Umbilical cord (tissue), 2 donors: Measurements from ENCODE around the gene RBMS2. TPM values are rescaled to one million over a fixed set of nuclear protein-coding genes. Genes with fewer than 3 reads are reported as not detected.
"Not testable (repeated sequence)": the region's sequence is repeated elsewhere in the genome, so short reads cannot be mapped to it uniquely, and the experiment has no call there.

Source experiments
- DNase-seq: peaks from one replicate; pipeline ENCODE4 v3.0.0-alpha.2; 2015; ENCODE audit warnings: low spot score
- total RNA-seq: library from RNA; depleted of rRNA; stranded (reverse); fragments of >200 nt; gene quantifications from one replicate; pipeline ENCODE4 v1.2.3, GENCODE V29; 2014; ENCODE audit warnings: low replicate concordance; ENCODE audit not compliant: insufficient read depth

The RBMS2 gene
- total RNA-seq: 14.2 TPM

GRCh38 chr12:56521590-56522371, at the start of gene RBMS2:
Gene RBMS2, plus strand, starts transcription at chr12:56521820. Its CDS starts 204 bp downstream, at chr12:56522024.
- peak; percentile 98 for DNase-seq

GRCh38 chr12:56474389-56474788, 47.2 kb upstream of the RBMS2 start:
- DNase-seq: no peak

- DNase-seq: no peak
Measured at GRCh38 chr12:56476143-56476542, 45.5 kb upstream of the RBMS2 start.

DNA sequence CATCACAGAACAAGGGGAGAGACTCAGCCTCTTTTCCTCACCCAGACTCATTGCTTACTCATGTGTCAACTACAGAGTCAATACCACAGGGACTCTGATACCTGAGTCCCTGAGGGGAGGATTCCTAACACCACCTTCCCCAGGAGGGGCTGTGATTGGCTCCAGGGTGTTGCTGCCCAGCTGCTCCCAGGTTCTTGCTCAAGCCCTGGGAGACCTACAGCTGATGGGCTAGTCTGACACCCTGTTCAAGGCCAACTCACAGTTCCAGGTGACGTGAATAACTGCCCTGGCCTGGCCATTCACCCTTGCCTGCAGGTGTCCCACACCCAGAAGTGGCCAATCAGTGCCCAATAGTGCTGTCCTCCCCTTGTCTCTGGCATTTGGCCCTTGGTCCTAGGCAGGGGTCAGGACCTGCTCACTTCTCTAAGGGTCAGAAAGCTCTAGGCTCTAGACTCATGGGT, 44.6 kb upstream of the RBMS2 start:
- no peak for DNase-seq

- no peak for DNase-seq
Measured at GRCh38 chr12:56477521-56478225, 43.9 kb upstream of the RBMS2 start.

DNA sequence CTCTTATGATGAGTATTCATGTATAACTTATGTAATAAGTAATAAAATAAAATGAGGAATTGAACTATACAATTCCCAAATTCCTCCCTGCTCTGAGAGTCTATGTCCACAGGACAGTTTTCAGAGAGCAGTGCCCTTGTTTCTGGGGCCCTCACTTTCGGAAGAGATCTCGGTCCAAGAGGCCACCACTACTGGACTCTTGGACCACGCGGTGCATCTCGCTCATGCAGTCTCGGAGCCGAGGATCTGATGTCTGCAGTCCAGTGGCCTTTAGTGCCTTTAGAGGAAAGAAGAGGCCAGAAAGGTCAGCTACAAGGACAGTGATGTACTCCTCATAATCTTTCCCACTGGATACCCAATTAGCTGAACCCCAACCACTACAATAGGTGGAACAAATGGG, 42.0 kb upstream of the RBMS2 start:
- DNase-seq: no peak

- DNase-seq: no peak
Measured at GRCh38 chr12:56484566-56484965, 37.1 kb upstream of the RBMS2 start.

DNA sequence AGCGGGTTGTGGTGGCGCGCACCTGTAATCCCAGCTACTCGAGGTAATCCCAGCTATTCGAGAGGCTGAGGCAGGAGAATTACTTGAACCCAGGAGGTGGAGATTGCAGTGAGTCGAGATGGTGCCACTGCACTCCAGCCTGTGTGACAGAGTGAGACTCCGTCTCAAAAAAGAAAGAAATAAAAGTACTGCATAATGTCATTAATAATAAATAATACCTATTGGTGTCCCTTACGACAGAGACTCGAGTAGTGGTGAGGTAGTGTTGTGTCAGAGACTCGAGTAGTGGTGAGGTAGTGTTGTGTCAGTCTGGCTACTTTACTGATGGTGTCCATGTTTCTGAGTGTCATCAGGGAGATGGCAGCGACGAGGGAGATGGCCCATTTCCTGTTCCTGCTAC, 34.9 kb upstream of the RBMS2 start:
- no peak for DNase-seq

DNA sequence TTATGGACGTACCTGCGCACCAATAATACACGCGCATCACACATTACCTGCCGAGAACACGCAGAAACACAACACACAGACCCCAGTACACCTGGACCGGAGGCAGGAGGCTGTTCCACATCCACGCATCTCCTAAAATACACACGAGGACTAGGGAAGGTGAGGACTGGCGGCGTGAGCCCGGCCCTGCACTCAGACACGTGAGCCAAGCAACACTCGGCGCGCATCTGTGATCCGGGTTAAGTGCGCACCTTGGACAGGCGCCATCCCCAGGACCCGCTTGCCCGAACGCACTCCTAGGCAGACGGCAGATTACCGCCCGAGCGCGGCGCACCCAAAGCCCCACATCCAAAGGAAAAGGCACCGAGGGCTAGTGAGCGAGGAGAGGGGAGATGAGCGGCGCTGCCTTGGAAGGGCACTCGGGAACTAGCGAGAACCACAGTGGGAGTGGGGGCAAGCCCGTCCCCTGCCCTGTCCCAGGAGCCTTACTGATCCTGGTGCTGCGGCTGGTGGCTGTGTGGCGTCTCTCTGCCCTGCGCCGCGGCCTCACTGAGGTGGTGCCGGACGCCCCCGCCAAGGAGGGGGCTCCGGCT, 34.1 kb upstream of the RBMS2 start:
- DNase-seq: peak; percentile 9

GRCh38 chr12:56488041-56488955, 33.3 kb upstream of the RBMS2 start, which contains the start of gene GLS2:
Gene GLS2, minus strand, starts transcription at chr12:56488161. Its CDS starts 43 bp downstream, at chr12:56488118.
- DNase-seq: peak; percentile 83

- no peak for DNase-seq
Measured at GRCh38 chr12:56490360-56490759, 31.3 kb upstream of the RBMS2 start.

DNA sequence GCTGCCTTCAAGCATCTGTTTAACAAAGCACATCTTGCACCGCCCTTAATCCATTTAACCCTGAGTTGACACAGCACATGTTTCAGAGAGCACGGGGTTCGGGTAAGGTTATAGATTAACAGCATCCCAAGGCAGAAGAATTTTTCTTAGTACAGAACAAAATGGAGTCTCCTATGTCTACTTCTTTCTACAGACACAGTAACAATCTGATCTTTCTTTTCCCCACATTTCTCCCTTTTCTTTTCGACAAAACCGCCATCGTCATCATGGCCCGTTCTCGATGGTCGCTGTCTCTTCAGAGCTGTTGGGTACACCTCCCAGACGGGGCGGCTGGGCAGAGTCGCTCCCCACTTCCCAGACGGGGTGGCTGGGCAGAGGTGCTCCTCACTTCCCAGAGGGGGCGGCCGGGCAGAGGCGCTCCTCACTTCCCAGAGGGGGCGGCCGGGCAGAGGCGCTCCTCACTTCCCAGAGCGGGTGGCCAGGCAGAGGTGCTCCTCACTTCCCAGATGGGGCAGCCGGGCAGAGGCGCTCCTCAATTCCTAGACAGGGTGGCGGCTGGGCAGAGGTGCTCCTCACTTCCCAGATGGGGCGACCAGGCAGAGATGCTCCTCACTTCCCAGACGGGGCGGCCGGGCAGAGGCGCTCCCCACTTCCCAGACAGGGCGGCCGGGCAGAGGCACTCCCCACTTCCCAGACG, 28.1 kb upstream of the RBMS2 start:
- not testable (repeated sequence) for DNase-seq

- DNase-seq: not testable (repeated sequence)
Measured at GRCh38 chr12:56494106-56494415, 27.6 kb upstream of the RBMS2 start.

DNA sequence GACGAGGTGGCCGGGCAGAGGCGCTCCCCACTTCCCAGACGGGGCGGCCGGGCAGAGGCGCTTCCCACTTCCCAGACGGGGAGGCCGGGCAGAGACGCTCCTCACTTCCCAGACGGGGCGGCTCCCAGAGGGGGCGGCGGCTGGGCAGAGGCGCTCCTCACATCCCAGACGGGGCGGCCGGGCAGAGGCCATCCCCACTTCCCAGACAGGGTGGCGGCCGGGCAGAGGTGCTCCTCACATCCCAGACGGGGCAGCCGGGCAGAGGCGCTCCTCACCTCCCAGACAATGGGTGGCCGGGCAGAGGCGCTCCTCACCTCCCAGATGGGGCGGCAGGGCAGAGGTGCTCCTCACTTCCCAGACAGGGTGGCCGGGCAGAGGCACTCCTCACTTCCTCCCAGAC, 27.1 kb upstream of the RBMS2 start:
- not testable (repeated sequence) for DNase-seq

DNA sequence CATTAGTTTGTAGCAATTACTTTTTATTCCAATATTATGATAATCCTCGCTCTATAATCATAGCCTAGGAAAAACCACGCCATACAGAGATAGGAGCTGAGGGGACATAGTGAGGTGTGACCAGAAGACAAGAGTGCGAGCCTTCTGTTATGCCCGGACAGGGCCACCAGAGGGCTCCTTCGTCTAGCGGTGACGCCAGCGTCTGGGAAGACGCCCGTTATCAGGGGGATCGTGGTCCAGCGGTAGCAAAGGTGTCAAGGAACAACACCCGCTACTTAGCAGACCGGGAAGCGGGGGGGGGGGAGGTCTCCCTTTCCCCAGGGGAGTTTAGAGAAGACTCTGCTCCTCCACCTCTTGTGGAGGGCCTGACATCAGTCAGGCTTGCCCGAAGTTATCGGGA, 24.9 kb upstream of the RBMS2 start:
- peak; percentile 12 for DNase-seq

GRCh38 chr12:56498126-56498902, 23.3 kb upstream of the RBMS2 start:
- not testable (repeated sequence) for DNase-seq

DNA sequence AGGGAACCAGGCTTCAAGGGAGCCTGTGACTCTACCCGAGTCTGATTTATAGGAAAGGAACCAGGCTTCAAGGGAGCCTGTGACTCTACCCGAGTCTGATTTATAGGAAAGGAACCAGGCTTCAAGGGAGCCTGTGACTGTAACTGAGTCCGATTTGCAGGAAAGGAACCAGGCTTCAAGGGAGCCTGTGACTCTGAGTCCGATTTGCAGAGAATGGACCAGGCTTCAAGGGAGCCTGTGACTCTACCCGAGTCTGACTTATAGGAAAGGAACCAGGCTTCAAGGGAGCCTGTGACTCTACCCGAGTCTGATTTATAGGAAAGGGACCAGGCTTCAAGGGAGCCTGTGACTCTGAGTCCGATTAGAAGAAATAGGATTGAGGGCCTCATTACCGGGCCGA, 22.2 kb upstream of the RBMS2 start:
- DNase-seq: not testable (repeated sequence)

GRCh38 chr12:56499879-56500278, 21.7 kb upstream of the RBMS2 start:
- not testable (repeated sequence) for DNase-seq

DNA sequence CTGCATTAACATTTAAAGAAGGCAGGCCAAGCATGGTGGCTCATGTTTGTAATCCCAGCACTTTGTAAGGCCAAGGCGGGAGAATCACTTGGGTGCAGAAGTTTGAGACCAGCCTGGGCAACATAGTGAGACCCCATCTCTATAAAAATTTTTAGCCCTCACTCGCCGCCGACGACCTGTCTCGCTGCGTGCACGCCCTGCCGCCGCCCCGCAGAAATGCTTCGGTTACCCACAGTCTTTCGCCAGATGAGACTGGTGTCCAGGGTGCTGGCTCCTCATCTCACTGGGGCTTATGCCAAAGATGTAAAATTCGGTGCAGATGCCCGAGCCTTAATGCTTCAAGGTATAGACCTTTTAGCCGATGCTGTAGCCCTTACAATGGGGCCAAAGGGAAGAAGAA, 10.8 kb upstream of the RBMS2 start:
- no peak for DNase-seq

- not testable (repeated sequence) for DNase-seq
Measured at GRCh38 chr12:56514014-56514318, 7.7 kb upstream of the RBMS2 start.
